Islet precursor cell (in vitro differentiated cells): ENCODE data around the gene WSCD2.

Experiments used
- DNase-seq: peaks from one replicate; pipeline ENCODE4 v3.0.0-alpha.2; 2018

The WSCD2 gene

DNA sequence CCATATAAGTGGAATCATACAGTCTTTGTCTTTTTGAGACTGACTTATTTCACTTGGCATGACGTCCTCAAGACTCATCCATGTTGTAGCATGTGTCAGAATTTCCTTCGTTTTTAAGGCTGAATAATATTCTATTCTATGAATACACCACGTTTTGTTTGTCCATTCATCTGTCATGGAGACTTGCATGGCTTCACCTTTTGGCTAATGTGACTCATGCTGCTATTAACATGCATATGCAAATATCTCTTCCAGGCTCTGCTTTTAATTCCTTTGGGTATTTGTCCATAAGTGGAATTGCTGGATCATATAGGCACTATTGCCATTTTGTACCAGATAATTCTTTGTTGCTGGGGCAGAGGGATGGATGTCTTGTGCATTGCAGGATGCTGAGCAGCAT, 19.6 kb upstream of the WSCD2 start:
- DNase-seq: no peak

DNA sequence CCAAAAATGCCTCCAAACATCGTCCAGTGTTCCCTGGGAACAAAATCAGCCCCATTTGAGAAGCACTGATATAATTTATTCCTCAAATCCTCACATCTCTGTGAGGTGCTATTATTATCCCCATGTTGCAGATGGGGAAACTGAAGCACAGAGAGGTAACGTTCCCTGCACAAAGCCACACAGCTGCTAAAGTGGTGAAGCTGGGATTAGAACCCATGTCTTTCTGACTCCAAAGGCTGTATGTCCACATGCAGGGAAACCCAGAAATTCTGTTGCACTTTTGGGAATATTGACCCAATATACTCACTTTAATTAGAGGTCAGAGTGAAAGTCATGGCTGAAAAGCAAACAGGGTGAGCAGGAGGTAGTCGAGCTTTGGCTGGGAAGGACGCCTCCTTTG, 19.1 kb upstream of the WSCD2 start:
- peak; percentile 28 for DNase-seq

DNA sequence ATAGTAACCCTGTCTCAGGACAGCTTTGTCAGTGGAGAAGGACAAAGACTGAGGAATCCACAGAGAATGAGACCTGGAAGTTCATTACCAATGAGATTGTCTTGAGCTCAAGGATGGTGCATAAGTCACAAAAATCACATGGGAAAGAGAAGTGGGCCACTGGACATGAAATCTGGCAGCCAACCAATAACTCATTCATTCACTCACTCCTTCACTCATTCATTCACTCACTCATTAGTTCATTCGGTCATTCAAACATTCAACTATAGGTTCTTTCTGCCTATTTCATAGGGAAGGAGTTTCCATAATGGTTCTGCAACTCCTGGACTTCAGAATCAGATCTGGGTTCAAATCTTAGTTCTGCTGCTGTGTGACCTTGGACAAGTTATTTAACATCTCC, 18.2 kb upstream of the WSCD2 start:
- DNase-seq: peak; percentile 24

DNA sequence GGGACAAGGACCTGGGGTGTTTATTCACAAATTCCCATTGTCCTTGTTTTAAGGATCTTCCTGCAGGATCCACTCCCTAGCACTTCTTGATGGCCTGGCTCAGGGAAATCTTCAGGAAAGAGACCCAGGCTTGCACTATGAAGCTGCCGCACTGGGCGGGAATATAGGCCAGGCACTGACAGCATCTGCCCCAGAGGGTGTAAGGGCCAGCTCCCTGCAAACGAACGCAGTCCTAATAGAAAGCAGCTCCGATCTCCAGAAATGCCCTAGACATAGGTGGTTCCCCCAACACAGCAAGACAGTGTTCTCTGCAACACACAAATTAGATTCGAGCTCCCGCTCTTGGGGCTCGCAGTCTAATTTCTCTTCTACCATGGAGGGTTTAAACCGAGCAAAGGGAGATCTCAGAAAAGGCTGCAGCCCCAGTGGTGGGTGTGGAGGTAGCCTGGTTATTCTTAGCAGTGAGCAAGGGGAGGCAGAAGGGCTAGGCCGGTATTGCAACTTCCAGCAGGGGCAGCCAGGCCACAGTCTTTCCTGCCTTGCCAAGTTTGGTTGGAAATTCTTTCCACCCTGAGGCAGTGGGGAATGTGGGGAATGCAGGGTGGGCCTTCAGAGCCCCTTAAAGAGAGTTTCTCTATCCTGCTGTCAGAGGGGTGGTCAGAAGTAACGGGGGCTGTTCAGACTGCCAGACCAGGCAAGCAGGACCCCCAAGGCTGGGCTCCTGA, 16.1 kb upstream of the WSCD2 start:
- peak; percentile 92 for DNase-seq

DNA sequence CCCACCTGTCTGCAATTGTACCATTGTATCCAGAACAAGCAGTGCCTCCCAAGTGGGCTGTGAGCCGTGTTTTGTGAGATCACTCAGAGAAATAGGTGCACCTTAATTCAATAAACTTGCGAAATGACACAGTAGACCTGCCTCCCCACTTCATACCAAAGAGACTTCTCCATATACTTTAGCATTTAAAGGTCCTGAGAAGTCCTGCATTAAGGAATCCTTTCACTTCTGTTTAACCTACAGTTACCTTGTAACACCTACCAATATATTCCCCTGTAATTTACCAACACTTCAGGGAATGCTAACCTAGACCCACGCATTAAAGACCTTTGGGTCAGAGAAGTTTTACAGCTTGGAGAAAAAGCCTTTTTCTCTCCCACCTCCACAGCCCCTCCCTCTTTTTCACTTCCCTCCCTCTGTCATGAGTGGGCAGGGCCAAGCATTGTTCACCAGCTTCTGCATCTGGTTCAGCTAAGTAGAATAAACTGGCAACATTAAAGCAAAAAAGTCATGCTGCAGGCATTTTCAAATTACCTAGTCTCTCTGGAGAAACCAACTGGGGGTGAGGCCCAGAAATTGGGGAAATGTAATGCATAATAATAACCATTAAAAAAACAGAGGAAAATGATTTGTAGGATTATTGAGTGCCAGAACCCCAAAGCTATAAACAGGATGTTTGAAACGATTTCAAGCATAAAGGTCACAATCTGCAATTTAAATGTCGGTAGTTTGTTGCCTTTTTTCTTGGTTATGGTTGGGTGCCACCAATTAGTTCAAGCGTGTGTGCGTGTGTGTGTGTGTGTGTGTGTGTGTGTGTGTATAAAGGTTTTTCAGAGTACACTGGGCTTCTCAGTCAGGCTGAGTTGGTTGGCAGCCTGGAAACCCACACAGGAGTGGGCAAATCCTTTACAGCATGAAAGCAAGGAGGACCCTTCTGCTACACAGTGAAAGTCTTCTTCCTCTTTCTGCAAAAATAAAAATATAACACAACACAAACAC, 13.7 kb upstream of the WSCD2 start:
- DNase-seq: no peak

DNA sequence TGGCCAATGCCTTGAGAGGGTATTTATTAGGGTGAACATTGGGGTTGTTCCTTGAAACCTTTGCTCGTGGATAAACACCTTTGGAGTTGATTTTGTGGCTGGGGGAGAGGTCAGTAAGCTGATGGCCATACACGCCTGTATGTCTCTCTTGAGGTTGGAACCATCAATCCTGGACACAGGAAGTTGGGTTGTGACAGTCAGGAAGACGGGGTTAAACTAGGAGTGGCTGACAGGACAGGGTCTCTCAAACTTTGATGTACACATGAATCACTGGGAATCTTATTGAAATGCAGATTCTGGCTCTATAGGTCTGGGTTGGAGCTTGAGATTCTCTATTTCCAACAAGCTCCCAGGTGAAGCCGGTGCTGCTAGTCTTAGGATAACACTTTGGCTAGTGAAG, 12.8 kb upstream of the WSCD2 start:
- DNase-seq: no peak

DNA sequence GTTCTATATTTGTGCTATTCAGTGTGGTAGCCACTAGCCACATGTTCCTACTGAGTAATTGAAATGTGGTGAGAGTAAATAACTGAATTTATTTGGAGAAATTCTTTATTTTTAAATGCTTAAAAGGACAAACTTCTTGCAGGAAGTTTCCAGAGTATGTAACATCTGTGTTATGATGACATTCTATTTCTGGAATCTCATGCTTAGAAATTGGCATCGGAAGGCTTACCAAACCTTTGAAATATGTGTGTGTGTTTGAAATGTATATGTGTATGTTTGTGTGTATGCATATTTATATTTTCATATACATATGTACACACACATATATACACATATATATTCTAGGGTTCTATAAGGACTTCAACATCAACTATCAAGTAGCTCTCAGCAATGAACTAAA, 12.4 kb upstream of the WSCD2 start:
- no peak for DNase-seq

DNA sequence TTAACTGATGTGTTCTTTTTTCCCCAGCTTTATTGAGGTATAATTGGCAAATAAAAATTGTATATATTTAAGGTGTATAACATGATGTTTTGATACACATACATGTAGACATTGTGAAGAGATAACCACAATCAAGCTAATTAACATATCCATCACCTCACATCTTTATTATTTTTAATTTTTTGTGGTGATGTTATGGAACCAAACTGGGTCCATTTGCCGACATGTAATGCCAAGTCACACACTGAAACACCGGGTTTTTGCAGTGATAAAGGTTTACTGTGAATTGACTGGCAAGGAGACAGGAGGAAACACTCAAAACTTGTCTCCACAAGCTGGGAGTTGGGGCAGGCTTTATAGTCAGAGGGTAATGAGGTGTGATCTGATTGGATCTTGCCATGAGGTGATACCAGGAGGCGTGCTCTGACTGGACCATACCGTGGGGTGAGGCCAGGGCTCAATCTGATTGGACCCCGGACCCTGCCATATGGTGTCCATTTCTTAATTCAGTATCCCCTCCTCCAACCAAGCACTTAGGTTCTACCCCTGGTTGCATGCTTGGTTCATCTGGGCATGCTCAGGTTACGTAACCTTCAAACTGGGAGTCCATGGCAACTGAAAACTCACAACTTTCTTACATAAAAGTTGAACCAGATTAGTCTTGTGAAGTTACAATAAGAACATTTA, 11.8 kb upstream of the WSCD2 start:
- DNase-seq: no peak

DNA sequence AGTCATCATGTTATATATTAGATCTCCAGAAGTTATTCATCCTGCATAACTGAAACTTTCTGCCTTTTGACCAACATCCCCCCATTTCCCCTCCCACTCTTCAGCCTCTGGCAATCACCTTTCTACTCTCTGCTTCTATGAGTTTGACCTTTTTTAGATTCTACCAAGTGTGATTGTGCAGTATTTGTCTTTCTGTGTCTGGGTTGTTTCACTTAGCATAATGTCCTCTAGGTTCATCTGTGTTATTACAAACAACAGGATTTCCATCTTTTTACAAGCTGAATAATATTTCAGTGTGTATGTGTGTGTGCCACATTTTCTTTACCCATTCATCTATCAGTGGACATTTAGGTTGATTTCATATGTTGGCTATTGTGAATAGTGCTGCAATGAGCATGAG, 11.2 kb upstream of the WSCD2 start:
- DNase-seq: no peak

DNA sequence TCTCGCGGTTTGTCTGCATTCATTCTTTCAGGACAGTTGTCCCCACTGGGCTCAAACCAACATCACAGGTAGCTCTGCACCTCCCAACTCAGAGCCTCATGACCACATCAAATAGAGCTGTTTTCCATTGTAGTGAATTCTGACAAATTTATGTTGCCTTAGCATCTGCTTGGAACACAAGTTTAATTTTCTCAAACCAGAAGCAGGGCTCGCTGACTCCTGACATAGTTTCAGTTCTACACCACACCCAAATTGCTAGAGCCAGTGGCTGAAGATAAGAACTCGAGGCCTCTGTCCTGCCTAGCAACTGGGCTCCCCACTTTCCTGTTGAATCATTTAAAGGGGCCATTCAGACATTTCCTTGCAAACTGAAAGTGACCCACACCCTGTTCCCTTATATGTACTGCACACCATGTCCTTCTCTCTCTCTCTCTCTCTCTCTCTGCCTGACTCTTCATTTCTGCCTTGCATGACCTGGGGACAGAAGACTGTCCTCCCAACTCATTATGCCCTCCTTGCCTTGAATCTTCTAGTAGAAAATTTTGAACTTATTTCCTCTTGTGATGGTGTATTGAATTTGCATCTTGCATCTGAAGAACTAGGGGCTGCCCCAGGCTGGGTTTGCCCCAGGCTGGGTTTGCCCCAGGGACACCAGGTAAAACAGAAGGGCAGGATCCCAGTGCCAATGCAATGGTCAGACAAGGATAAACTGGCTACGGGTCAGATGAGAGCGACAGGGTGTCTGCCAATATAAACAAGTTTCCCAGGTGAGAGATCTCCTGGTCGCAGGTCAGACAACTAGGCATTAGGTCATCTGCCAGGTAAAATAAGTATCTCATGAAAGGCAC, 9.7 kb upstream of the WSCD2 start:
- DNase-seq: no peak

DNA sequence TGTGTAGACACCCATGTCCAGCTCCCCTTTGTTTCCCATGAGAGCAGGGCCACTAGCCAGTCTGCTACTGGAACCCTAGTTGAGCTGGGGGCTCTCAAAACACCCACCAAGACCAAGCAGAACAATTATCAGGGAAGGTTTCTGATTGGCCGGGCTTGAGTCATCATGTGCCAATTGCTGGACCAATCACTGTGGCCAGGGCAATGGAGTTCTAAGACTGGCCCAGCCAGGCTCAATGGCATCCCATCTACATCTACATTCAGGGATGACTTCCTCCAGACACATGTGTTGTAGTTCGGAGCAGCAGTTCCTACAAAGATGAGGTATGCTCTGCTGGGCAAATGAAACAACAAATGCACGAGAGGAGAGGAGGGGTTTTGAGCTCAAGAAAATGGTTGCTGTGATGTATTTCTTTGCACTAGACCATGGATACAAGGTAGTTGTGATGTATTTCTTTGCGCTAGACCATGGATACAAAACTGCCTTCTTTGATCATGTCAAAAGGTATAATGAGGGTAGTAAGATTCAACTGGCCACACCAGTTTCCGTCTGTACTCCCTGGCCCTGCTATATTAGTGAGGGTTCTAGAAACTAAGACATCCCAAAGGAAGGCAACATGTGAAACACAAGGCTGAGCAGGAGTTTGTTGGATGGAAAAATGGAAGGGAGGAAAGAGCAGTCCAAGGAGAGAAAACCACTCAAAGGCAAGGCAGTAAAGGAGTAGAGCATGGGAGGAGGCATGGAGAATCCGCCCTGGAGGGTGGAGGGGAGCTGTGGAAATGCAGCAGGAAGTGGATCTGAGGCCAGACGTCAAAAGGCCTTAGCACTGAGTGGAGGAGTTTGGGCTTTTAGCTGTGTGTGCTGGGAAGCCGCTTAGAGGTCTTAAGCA, 8.9 kb upstream of the WSCD2 start:
- no peak for DNase-seq

DNA sequence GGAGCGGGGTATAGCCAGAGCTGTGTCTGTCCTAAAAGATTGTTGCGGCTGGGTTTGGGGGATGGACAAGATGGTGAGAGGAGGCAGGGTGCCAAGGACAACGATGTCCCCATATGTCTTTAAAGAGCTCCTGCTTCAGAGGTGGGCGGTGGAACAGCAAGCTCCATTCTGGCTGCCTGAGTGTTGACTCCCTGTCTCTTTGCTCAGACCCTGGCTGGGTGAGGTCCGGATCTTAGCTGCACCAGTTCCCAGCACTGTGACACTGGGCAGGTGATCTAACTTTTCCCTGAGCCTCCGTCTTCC, 8.3 kb upstream of the WSCD2 start:
- no peak for DNase-seq

DNA sequence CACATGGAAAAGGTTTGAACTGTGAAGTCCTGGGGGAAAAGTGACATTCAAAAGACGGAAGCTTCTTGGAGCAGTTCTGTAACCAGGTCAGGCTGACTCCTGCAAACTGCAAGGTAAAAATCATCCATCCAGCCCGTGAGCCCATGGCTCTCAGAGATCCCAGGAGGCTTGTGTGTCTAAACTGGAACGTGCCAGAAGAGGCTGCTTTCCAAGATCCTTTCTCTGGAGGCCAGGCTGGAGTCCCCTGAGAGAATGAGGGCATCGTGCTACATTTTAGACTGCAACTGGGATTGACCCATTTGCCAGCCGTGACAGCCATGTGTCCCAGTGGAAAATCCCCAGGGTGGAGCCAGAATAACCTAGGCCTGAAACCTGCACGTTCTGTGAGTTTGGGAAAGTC, 7.8 kb upstream of the WSCD2 start:
- no peak for DNase-seq

DNA sequence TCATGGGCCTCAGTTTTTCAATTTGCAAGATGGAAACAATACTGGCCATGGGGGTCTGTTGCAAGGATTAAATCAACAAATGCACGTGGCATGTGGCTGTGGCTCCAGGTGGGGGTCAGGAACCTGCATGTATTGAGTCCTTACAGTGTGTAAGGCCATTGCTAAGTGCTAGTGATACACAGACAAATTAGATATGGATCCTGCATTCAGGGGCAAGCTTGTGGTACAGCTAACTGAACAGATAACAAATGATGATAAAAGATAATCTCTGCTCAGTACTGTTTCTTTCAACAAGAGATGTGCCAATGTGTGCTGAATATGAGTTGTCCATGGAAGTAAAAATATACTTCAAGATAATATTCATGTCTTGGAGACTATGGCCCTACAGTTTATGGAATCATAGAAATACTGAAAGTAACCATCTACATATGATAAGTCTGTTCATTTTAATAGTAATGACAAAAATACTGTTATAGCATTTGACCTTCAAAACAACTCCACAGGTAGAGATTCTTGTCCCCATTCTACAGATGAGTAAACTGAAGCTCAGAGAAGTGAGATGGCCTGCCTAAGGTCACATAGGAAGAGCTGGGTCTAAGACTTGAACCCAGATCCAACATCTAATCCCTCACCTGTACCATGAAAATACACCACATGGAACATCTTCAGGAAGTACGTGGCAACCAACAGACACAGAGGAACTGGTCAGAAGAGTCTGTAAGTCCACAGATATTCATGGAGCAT, 7.2 kb upstream of the WSCD2 start:
- no peak for DNase-seq

DNA sequence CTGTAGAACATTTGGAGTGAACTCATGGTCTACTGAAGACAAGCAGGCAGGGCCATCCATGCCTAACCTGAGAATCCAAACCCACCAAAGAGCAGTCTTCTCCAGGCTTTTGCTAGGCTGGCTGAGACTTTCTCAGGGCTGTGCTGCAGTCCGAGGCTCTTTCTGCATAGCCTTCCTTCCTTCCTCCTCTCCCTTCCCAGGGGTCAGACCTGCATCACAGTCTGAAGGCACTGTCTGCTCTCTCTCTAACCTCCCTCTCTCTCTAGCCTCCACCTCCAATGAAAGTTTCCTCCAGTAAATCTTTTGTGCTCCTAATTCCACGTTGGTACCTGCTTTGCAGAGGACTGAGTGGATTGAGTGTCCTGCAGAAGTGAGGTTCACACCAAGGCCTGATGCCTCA, 6.4 kb upstream of the WSCD2 start:
- DNase-seq: no peak

DNA sequence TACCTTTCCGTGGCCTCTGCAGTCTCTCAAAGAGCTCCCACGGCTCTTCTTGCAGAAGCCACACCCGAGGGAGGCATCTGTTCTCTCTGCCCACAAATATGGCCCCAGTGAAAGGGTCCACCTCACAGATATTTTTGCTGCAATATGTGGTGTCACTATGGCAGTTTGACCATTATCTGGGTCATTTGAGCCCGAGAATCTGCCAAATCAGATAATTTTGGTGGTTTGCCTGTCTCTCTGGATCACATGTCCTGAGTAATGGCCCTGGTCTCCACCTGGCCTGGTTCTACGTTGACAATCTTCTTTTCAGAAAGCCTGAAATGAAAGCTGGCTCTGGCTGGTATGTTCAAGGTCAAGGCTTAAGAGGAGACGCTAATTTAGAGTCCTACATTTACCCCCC, 5.7 kb upstream of the WSCD2 start:
- no peak for DNase-seq

DNA sequence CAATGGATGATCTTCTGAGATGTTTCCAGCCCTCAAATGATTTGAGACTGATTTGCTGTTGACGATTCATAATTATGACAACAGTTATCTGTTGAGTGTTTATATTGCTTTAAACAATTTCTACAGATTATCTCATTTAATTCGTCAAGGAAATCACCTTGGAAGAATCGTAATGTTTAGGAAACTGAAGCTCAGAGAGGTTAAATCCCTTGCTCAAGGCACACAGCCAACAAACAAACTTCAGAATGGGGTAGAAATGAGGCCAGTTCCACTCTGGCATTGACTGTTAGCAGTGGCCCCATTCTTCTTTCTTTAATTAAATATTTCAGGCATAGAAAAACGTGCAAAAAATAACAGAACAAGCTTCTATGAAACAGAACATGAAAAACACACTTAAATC, 4.0 kb upstream of the WSCD2 start:
- no peak for DNase-seq

DNA sequence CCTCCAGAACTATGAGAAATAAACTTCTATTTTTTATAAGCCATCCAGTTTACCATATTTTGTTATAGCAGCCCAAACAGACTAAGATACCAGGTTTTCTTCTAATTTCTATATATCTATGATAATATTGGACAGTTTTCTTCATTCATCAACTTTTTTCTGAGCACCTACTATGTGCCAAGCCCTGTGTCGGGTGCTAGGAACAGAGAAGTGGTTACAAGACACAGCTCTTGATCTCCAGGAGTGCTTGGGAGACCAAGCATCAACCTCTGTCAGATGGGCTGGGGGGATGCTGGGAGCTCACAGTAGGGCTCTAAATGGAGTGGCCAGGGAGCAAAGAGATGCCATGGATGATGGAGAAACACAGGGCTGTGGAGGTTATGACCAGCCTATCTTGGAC, 2.9 kb upstream of the WSCD2 start:
- DNase-seq: no peak

DNA sequence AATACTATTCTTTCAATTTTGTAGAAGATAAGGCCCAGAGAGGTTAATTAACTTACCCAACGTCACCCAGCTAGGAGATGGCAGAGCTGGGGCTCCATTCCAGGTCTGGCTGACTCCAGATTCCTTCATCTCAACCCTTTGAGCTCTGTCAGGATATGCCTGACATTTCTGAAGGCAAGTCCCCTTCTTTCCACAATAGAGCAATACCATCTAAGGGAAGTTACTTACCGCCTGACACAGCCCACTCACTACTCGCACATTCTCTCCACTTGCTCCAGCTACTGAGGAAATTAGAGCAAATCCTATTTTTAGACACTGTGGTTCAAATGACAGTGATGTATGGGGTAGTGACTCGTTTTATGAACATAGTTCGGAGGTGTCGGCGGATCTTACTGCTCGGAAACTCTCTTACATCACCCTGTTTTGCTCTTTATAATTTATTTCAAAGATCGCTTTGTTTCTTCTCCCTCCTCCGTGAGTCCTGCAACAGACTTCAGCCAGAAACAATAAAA, 2.0 kb upstream of the WSCD2 start:
- DNase-seq: no peak

DNA sequence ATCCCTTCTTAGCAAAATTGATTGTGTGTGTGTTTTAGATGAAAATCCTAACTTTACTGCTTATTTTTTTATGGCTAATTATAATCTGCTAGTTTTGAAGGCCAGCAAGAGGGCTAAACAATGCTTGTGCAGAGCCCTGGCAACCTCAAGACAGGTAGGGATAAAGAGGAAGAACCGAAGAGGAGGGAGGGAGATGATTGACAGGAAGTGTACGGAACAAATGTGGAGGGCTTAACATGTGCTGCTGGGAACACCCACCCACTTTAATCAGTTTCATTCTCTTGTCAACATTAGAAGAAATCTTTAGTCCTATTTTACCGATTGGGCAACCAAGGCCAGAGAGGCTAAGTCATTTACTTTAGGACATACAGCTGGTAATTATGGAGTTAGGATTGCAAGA, 1.4 kb upstream of the WSCD2 start:
- no peak for DNase-seq
